Activated CD4-positive, alpha-beta T cell treated with anti-CD3 and anti-CD28 coated beads, Interleukin-2, amount 50 U/mL, for 24 hours (primary cell): ENCODE data around the gene KLF5.
"Not testable (repeated sequence)": the region's sequence is repeated elsewhere in the genome, so short reads cannot be mapped to it uniquely, and the experiment has no call there.

Experiments used
- DNase-seq, 2 donors: peaks; one replicate each; pipeline ENCODE4 v3.0.0-alpha.2; 2020; ENCODE audit warnings: low read depth in 1 of 2, low spot score in 1 of 2

The KLF5 gene

DNA sequence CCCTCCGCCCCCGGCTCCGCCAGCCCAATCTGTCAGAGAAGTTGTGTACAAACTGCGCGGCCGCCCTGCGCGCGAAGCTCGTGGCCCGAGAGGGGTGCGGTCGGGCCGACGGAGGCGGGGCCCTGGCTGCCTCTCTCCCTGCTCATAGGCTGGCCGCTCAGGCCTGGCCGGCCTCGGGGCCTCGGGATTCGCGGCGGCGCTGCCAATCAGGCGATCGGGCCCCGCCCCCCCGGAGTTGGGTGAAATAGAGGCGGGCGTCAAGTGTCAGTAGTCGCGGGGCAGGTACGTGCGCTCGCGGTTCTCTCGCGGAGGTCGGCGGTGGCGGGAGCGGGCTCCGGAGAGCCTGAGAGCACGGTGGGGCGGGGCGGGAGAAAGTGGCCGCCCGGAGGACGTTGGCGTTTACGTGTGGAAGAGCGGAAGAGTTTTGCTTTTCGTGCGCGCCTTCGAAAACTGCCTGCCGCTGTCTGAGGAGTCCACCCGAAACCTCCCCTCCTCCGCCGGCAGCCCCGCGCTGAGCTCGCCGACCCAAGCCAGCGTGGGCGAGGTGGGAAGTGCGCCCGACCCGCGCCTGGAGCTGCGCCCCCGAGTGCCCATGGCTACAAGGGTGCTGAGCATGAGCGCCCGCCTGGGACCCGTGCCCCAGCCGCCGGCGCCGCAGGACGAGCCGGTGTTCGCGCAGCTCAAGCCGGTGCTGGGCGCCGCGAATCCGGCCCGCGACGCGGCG is at the start of gene KLF5:
TSS of gene KLF5 (plus strand) at position 270 of the 724 bp plus-strand sequence. CDS start at position 593, 323 bp downstream.
- DNase-seq = peak; percentile 87 to 89

DNA sequence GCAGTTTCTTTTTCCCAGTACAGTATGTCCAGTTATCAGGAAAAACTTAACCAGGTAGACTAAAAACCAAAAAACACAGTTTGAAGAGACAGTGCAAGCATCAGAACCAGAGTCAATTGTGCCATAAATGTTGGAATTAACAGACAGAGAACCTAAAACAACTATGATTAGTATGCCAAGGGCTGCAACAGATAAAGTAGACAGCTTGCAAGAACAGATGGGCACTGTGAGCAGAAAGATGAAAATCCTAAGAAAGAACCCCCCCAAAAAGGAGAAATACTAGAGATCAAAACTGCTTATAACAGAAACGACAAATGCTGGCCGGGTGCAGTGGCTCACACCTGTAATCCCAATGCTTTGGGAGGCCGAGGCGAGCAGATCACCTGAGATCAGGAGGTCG is 47.1 kb upstream of the KLF5 start:
- DNase-seq = no peak

- DNase-seq = no peak
Measured at GRCh38 chr13:73015805-73016204, 43.0 kb upstream of the KLF5 start.

GRCh38 chr13:73018336-73018735 is 40.5 kb upstream of the KLF5 start:
- DNase-seq = no peak

- no peak for DNase-seq
Measured at GRCh38 chr13:73025217-73026012, 33.4 kb upstream of the KLF5 start.

- no peak for DNase-seq
Measured at GRCh38 chr13:73034901-73035300, 23.9 kb upstream of the KLF5 start.

- DNase-seq = no peak
Measured at GRCh38 chr13:73035660-73036059, 23.1 kb upstream of the KLF5 start.

GRCh38 chr13:73036566-73036965 is 22.2 kb upstream of the KLF5 start:
- DNase-seq = no peak

DNA sequence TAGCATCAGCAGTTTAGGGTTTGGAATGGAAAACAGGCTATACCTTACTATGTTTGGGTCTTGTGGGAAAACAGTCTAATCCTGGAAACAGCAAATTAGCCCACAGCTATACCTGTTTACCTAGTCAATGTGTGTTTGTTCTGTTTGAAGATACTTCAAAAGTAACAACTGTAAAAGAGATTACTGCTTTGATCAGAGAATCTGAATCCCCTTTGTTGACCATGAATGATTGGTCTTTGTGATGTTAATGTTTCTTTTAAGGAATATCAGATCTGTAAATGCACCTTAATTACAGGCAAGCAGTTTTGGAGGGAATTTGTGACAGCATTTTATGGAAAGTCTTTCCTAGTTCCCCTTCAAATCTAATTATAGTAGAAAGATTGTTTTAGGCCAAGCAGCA is 20.7 kb upstream of the KLF5 start:
- no peak for DNase-seq

- DNase-seq = no peak
Measured at GRCh38 chr13:73039201-73040108, 19.4 kb upstream of the KLF5 start.

GRCh38 chr13:73040484-73040883 is 18.3 kb upstream of the KLF5 start:
- DNase-seq = no peak

GRCh38 chr13:73040968-73041596 is 17.7 kb upstream of the KLF5 start:
- no peak for DNase-seq

DNA sequence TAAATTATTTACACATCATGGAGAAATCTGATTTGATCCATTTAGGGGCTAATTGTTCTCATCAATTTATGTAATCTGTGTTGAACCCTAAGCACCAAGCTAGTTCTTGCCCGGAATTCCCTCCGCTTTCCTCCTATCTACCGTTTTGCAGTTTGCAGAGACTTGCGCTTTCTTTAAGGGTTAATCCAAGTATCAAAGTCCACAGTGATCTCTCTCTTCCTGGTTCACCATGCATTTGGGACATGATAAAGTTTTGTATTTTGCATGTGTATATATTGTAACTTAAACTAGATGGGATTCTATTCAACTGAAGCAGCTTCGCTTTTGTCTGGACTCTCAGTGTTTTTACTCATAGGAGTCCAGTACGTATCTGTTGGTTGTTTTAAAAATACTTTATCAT is 13.8 kb upstream of the KLF5 start:
- DNase-seq = no peak

DNA sequence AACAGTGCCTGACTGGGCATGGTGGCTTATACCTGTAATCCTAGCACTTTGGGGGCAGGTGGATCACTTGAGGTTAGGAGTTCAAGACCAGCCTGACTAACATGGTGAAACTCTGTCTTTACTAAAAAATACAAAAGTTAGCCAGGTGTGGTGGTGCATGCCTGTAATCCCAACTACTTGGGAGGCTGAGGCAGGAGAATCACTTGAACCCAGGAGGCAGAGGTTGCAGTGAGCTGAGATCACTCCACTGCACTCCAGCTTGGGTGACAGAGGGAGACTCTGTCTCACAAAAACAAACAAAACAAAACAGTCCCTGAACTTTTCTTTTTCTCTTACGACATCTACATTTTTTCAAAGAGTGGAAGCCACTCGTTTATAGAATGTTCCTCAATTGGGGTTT is 10.2 kb upstream of the KLF5 start:
- not testable (repeated sequence) for DNase-seq

DNA sequence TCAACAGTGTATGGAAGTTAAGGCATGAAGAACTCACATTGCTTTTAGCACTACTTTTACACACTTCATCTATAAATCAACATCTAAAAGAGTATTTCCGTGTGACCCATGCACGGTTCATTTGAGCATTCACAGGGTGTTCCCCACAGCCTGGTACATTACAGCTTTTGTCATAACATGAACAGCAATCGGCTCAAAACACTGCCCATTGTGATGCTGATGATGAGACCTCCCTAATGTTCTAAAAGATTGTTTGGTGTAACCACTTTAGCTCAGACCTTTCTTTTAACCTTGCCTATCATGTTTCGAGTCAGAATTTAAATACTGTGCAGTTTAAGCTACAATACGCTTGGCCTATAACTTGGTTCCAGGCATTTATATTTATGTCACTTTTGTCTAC is 4.1 kb upstream of the KLF5 start:
- DNase-seq = no peak

- DNase-seq = no peak
Measured at GRCh38 chr13:73055813-73056564, 2.8 kb upstream of the KLF5 start.

DNA sequence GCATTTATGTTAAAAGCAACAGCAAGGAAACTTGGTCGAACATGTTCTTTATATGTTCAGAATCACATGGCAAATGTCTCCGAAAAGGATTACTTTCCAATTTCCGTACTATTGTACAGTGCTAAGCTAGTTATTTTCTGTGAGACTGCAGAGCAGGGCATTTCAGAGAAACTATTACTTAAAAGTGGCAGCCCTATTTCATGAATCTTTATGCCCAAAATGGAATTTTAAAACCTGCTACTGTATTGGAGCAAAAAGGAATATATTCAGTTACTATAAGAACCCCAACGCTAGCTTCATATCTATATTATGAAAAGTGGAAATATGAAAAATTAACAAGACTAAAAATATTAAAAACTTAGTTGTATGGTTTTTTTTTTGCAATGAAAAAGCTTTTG is 2.2 kb upstream of the KLF5 start:
- no peak for DNase-seq

DNA sequence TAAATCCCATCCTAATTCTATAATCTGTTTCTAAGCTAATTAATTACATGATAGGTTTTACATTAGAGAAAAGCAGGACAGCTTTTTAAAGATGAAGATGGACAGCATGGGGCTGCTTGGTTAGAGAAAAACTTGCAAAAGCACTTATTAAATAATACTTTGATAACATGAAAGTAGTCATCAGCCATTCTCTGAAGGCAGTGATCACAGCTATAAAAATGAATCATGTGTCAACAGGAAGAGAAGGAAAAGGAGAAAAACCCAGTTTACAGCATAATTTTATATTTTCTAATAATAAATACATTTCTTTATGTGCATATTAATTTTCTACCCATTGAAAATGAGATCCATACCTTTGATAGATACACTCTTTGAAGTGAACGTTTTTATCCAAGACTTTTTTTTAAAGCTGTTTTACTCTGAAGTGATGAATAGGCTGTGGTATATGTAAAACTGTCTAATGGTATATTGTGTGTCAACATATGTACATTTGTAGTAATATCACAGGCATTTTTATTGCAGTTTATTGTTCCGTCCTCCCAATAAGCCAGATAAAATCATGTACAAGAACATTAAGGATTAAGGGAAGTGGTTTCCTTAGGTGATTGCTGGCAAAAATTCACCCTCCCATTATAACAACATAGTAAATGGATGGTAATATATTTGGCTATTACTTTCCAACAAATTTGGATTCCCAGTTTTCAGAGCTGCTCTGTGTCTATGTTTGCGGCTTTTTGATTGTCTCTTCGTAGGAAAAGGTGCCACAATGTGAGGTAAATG is 1.3 kb upstream of the KLF5 start:
- DNase-seq = no peak

GRCh38 chr13:73058064-73058313 is 816 bp upstream of the KLF5 start:
- no peak for DNase-seq

DNA sequence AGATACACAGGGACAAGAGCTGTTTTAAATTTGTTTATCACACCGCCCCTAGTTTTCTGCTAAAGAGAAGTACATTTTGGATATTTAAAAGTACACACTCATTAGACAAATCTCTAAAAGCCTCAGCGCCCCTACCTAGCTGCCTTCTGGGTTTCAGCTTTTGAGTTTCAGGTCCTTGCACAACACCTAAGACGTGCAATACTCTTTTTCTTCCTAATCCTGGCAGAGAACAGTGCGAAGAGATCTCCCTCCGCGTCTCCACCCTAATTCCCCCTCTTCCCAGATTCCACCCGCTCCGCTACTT is 421 bp upstream of the KLF5 start:
- DNase-seq = no peak
